OCI-LY7 (cell line): Measurements from ENCODE around the gene GET3. TPM values are rescaled to one million over a fixed set of nuclear protein-coding genes. Genes with fewer than 3 reads are reported as not detected.

Experiments used
- BruUV-seq: library from RNA; stranded (reverse); fragments of 400-500 nt; replicated peaks from 2 replicates; lab custom pipeline; 2021; lab: Mats Ljungman, UMichigan
- CTCF ChIA-PET: fragments of 300-600 bp; sonication (Branson Sonifier 250); formaldehyde crosslinking; loops from one replicate; lab custom pipeline; 2022; ENCODE audit warnings: antibody characterized with exemption; ENCODE audit not compliant: unreplicated experiment; lab: Charles Lee
- POLR2A ChIA-PET: fragments of 300-600 bp; sonication (Branson Sonifier 250); formaldehyde crosslinking; loops from one replicate; lab custom pipeline; 2022; ENCODE audit warnings: antibody characterized with exemption; lab: Charles Lee
- DNase-seq: peaks from one replicate; pipeline ENCODE4 v3.0.0-alpha.2; 2015; ENCODE audit warnings: low spot score
- H2AFZ ChIP-seq: fragments of 200-600 bp; sonication (generic), shearing (Covaris generic); 2 replicates; pipeline ENCODE4 v1.6.1; 2014; ENCODE audit warnings: mild to moderate bottlenecking, antibody characterized with exemption, low read length, moderate library complexity
- H3K27ac ChIP-seq: fragments of 200-600 bp; sonication (generic); 2 replicates; pipeline ENCODE4 v1.5.1; 2014; ENCODE audit warnings: mixed run types, low read depth, mild to moderate bottlenecking, moderate library complexity, low read length, inconsistent platforms; ENCODE audit not compliant: poor library complexity, severe bottlenecking
- H3K36me3 ChIP-seq: fragments of 200-600 bp; sonication (generic); 2 replicates; pipeline ENCODE4 v1.6.1; 2014; ENCODE audit warnings: mild to moderate bottlenecking, antibody characterized with exemption, low read length, moderate library complexity, mixed read lengths; ENCODE audit not compliant: insufficient read depth
- H3K4me1 ChIP-seq: fragments of 200-600 bp; sonication (generic); 2 replicates; pipeline ENCODE4 v1.5.1; 2014; ENCODE audit warnings: mild to moderate bottlenecking, low read length; ENCODE audit not compliant: insufficient read depth, poor library complexity, severe bottlenecking
- H3K4me2 ChIP-seq: fragments of 200-600 bp; sonication (generic); 2 replicates; pipeline ENCODE4 v1.6.1; 2014; ENCODE audit warnings: mild to moderate bottlenecking, low read length
- H3K4me3 ChIP-seq: fragments of 200-600 bp; sonication (generic); 2 replicates; pipeline ENCODE4 v1.5.1; 2014; ENCODE audit warnings: mild to moderate bottlenecking, low read depth, low read length; ENCODE audit not compliant: poor library complexity, severe bottlenecking
- H3K79me2 ChIP-seq: fragments of 200-600 bp; sonication (generic); 2 replicates; pipeline ENCODE4 v1.6.1; 2016; ENCODE audit warnings: low read depth, mild to moderate bottlenecking, low read length, moderate library complexity, mixed read lengths; ENCODE audit not compliant: insufficient read depth
- H3K9me2 ChIP-seq: fragments of 200-600 bp; sonication (generic); 2 replicates; pipeline ENCODE4 v1.6.1; 2016; ENCODE audit warnings: mild to moderate bottlenecking, low read length, mixed read lengths; ENCODE audit not compliant: insufficient read depth
- H3K9me3 ChIP-seq: fragments of 200-600 bp; sonication (generic); 2 replicates; pipeline ENCODE4 v1.6.1; 2014; ENCODE audit warnings: mild to moderate bottlenecking, mixed run types, low read length, mixed read lengths
- H4K20me1 ChIP-seq: fragments of 200-600 bp; sonication (generic); 2 replicates; pipeline ENCODE4 v1.6.1; 2014; ENCODE audit warnings: mild to moderate bottlenecking, antibody characterized with exemption, low read length, moderate library complexity, mixed read lengths; ENCODE audit not compliant: insufficient read depth
- EZH2phosphoT487 ChIP-seq: fragments of 200-600 bp; sonication (generic); IDR thresholded peaks from 2 replicates; pipeline ENCODE4 v1.6.1; 2018; ENCODE audit warnings: low read depth, borderline replicate concordance, mild to moderate bottlenecking, mixed run types, antibody characterized with exemption, low read length, moderate library complexity, mixed read lengths
- intact Hi-C: fragments of 100-400 bp; cut with micrococcal nuclease; formaldehyde crosslinking; loops from one replicate; pipeline ENCODE4 v1.10.0; 2022; ENCODE audit not compliant: unreplicated experiment
- total RNA-seq, 2 experiments: library from RNA; depleted of rRNA in 1 of 2; stranded (reverse); fragments of >200 nt in 1 of 2; shearing (Covaris generic) in 1 of 2; gene quantifications; 2 replicates each; pipeline ENCODE4 v1.2.3, GENCODE V29; 2014 to 2022
- TF ChIP-seq, protein P1 (sequence below): fragments of 200-600 bp; sonication (generic); conservative IDR thresholded peaks from 2 replicates; pipeline ENCODE4 v1.5.1; 2014; ENCODE audit warnings: mild to moderate bottlenecking, antibody characterized with exemption, low read length, moderate library complexity, mixed read lengths

The GET3 gene
- total RNA-seq, 2 experiments from 2014 or later, result 34.3 to 40.5 TPM

DNA sequence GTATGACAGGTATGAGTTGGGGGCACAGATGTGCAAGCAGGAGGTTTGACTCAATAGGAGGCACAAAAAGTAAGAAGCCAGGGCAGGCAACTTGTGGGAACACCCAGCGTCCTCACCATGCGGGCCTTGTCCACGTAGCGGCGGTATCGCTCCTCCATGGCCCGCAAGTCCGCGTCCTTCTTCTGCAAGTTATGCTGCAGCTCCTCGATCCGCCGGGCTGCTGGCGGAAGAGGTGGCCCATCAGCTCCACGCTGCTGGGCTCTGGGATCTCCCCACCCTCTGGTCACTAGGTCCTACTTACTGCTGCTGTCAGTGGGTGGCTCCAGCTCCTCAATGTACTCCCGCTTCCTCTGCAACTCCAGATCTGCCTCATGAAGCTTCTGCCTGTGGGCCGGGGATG, 27.4 kb downstream of the GET3 start:
- ChIA-PET CTCF (no interaction called here), POLR2A (no interaction called here)
- Histone ChIP-seq H3K4me1 (no peaks in the 10 kb centered on the region), H3K79me2 (no peaks in the 10 kb centered on the region), H3K36me3 (no peaks in the 10 kb centered on the region), H3K27ac (no peak overlapping the region), H3K4me3 (no peak overlapping the region), H2AFZ (no peak overlapping the region), H3K9me2 (no peaks in the 10 kb centered on the region), H3K9me3 (no peaks in the 10 kb centered on the region), H4K20me1 (no peaks in the 10 kb centered on the region), H3K4me2 (no peak overlapping the region)
- intact Hi-C loops, result no loop called here
- TF ChIP-seq, protein P1, sequence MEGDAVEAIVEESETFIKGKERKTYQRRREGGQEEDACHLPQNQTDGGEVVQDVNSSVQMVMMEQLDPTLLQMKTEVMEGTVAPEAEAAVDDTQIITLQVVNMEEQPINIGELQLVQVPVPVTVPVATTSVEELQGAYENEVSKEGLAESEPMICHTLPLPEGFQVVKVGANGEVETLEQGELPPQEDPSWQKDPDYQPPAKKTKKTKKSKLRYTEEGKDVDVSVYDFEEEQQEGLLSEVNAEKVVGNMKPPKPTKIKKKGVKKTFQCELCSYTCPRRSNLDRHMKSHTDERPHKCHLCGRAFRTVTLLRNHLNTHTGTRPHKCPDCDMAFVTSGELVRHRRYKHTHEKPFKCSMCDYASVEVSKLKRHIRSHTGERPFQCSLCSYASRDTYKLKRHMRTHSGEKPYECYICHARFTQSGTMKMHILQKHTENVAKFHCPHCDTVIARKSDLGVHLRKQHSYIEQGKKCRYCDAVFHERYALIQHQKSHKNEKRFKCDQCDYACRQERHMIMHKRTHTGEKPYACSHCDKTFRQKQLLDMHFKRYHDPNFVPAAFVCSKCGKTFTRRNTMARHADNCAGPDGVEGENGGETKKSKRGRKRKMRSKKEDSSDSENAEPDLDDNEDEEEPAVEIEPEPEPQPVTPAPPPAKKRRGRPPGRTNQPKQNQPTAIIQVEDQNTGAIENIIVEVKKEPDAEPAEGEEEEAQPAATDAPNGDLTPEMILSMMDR, result no peak
- TF ChIP-seq EZH2phosphoT487, result no peak
- BruUV-seq, result no TSS peak
- DNase-seq, result no peak

DNA sequence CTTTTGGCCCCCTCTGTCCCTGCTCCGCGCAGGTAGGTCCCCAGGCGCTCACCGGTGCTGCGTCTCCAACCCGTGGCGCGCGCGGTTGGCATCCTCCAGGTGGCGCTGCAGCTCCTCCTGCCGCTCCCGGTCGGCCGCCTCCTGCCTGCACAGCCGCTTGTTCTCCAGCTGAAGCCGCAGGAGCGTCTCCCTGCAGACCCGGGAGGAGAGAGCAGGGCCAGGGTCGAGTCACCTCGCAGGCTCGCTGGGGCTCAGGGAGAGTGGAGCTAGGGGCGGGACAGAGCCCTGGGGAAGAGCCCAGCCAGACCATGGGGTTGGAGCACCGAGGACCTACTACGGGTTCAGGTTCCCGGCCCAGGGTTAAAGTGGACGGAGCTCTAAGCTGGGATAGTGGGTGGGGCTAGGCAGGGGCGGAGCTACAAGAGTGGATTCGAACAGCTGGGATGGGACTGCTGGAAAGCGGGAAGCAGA, 28.8 kb downstream of the GET3 start:
- TF ChIP-seq, protein P1, result peak; percentile 87
- TF ChIP-seq EZH2phosphoT487, result no peak
- Histone ChIP-seq H3K9me3 (no peaks in the 10 kb centered on the region), H3K27ac (no peak overlapping the region), H2AFZ (no peak overlapping the region), H3K79me2 (no peaks in the 10 kb centered on the region), H3K4me1 (no peaks in the 10 kb centered on the region), H4K20me1 (no peaks in the 10 kb centered on the region), H3K36me3 (no peaks in the 10 kb centered on the region), H3K4me2 (peak overlapping the region; percentile 56), H3K9me2 (no peaks in the 10 kb centered on the region), H3K4me3 (peak overlapping the region; percentile 17)
- POLR2A ChIA-PET, result interaction anchor here (0.8 kb wide), 1 partner anchor 27 kb away, joined by 3 read pairs; no protein-coding TSS in a partner anchor
- no TSS peak for BruUV-seq
- CTCF ChIA-PET, result interaction anchor here (0.5 to 1.1 kb wide), 5 partner anchors 26 to 927 kb away, joined by 3 to 7 read pairs (median 3); no protein-coding TSS in a partner anchor
- DNase-seq, result peak; percentile 77
- intact Hi-C loops, result loop anchor here (2.0 kb wide), 1 partner anchor 81 kb away; no protein-coding TSS in a partner anchor

DNA sequence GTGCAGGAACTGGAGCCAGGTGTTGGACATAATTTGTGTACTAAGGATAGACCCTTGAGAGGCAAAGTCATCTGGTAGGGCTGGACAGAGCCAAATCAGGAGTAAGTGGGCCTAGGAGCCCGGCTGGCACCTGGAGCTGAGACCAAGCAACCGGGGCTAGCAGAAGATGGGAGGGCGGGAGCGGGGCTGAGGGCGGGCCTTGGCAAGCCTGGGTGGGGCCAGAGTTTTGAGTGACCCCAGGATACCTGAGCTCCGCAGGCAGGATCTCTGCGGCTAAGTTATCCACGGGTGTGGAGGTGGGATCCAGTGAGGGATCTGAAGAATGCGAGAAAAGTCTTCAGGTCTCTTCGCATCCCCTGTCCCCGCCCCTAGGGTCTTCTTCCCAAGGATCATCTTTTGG, 29.9 kb downstream of the GET3 start:
- no peak overlapping the region for H3K27ac ChIP-seq
- intact Hi-C loops, result loop anchor here (2.0 kb wide), 1 partner anchor 80 kb away; no protein-coding TSS in a partner anchor
- no peak for DNase-seq
- H3K9me3 ChIP-seq, result no peaks in the 10 kb centered on the region
- no peak overlapping the region for H3K4me3 ChIP-seq
- TF ChIP-seq, protein P1, result no peak
- TF ChIP-seq EZH2phosphoT487, result no peak
- H4K20me1 ChIP-seq, result no peaks in the 10 kb centered on the region
- no peaks in the 10 kb centered on the region for H3K79me2 ChIP-seq
- no peaks in the 10 kb centered on the region for H3K4me1 ChIP-seq
- POLR2A ChIA-PET, result no interaction called here
- H3K9me2 ChIP-seq, result no peaks in the 10 kb centered on the region
- CTCF ChIA-PET, result interaction anchor here (0.9 to 1.1 kb wide), 2 partner anchors 29 to 36 kb away, joined by 4 to 7 read pairs; no protein-coding TSS in a partner anchor
- H2AFZ ChIP-seq, result no peak overlapping the region
- no TSS peak for BruUV-seq
- no peaks in the 10 kb centered on the region for H3K36me3 ChIP-seq
- no peak overlapping the region for H3K4me2 ChIP-seq
